Measurements from ENCODE around the gene LRRC27. TPM values are rescaled to one million over a fixed set of nuclear protein-coding genes. Genes with fewer than 3 reads are reported as not detected.
"Not testable (repeated sequence)": the region's sequence is repeated elsewhere in the genome, so short reads cannot be mapped to it uniquely, and the experiment has no call there.

The LRRC27 gene
- total RNA-seq, 2 experiments from 2014 or later = 3.6 to 4.1 TPM

DNA sequence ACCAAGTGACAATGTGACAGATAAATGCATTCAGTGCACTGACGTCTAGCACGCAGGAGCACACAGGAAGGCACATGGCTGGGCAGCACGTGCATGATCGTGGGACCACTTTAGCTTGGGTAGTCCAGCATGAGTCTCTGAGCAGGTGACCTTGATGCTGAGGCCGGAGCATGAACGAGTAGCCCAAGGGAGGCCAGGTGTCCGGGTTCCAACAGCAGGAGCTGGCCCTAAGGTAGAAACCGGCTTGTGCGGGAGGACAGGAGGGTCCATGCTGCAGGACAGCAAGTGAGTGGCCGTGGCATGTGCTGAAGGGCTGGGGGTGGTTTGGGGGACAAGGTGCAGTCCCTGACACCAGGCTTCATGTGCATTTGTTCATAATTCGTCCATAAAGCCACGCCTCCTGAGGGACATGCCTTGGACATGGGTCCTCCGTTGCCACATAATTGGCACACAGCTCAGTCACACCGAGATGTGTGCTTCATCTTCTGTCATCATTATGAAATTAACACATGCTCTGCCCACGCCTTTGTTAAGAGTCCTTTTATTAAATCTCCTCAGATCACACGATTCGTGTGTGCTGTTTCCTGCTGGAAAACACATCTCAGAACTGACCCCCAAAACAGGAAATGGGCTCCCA lies 21.2 kb upstream of the LRRC27 start:
- CTCF ChIA-PET = no interaction called here
- H3K27me3 Mint-ChIP-seq = peaks cover 2% of the 10 kb centered on the region
- intact Hi-C loops (cut with DNase I, micrococcal nuclease) = no loop called here
- H3K9me3 Mint-ChIP-seq (ENCODE audit: low read depth) = no peaks in the 10 kb centered on the region
- no peak for DNase-seq
- no peak for ATAC-seq
- H3K27ac Mint-ChIP-seq = no peak overlapping the region
- H3K36me3 Mint-ChIP-seq (ENCODE audit: low read depth) = no peaks in the 10 kb centered on the region
- H3K4me1 Mint-ChIP-seq = peaks cover 8% of the 10 kb centered on the region
- no peak overlapping the region for H3K4me3 Mint-ChIP-seq
- POLR2A ChIA-PET = no interaction called here

DNA sequence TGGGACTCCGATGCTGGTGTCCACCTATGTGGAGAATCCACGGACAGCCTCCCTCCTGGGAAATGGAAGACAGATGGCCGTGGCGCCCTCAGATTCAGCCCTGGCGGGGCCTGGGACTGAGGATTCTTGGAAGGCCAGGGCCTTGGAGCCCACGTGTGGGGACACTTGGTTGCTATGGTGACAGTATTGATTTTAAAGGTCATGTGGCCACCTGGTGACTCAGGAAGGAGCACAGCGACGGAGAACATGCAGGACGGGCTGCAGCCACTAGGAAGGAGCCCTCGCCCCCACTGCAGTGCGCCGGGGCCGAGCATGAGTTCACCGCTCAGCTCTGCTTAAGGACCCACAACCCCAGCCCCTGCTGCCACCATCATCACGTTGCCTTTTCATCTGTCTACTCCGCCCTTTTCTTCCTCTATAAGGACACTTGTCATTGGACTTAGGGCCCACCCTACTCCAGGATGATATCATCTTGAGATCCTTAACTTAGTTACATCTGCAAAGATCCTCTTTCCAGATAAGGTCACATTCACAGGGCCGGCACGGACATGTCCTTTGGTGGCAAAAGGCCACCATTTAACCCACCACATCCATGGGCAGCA lies 20.6 kb upstream of the LRRC27 start:
- H3K36me3 Mint-ChIP-seq (ENCODE audit: low read depth) = no peaks in the 10 kb centered on the region
- intact Hi-C loops (cut with DNase I, micrococcal nuclease) = no loop called here
- CTCF ChIA-PET = no interaction called here
- no peaks in the 10 kb centered on the region for H3K27me3 Mint-ChIP-seq
- DNase-seq = no peak
- H3K27ac Mint-ChIP-seq = no peak overlapping the region
- POLR2A ChIA-PET = no interaction called here
- H3K9me3 Mint-ChIP-seq (ENCODE audit: low read depth) = no peaks in the 10 kb centered on the region
- no peak overlapping the region for H3K4me3 Mint-ChIP-seq
- ATAC-seq = no peak
- H3K4me1 Mint-ChIP-seq = peaks cover 5% of the 10 kb centered on the region

DNA sequence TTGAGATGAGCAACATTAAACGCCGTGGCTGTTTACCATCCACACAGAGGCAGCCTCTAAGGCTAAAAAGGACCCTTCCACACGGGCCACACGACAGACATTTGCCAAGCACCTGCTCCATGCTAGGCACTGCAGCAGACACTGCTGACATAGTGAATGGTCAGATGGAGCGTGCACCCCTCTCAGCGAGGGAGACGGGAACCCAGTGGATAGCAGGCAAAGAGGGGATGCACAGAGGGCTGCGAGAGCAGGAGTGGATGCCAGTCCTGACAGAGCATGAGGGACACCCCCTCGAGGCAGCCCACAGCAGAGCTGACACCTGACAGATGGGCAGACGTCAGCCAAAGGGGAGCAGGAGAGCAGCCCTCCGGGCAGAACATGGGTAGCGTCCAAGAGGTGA lies 18.7 kb upstream of the LRRC27 start:
- DNase-seq (no peak), ATAC-seq (no peak)
- CTCF ChIA-PET = interaction anchor here (0.7 kb wide), 1 partner anchor 133 kb away, joined by 3 read pairs; no protein-coding TSS in a partner anchor
- POLR2A ChIA-PET = no interaction called here
- Mint-ChIP-seq H3K9me3 (ENCODE audit: low read depth) (no peaks in the 10 kb centered on the region), H3K4me3 (no peak overlapping the region), H3K27me3 (no peaks in the 10 kb centered on the region), H3K4me1 (peaks cover 2% of the 10 kb centered on the region), H3K36me3 (ENCODE audit: low read depth) (no peaks in the 10 kb centered on the region), H3K27ac (no peak overlapping the region)
- intact Hi-C loops (cut with DNase I, micrococcal nuclease) = no loop called here

DNA sequence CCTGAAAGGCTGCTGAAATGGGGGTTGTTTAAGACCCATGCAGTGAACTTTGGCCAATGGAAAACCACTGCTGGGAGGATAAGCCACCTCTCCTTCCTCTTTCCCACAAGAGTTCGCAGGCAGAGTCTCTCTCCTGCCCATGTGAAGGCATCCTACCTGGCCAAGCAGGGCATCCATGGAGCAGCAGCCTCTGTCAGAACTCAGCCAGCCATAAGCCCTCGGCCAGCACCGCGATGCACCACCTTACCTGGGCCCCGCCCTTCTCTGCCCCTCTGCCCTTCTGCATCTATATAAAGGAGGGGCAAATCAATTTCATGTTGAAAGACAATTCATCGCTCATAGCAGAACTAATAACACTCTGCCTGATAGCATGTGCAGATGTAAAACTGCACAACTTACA lies 18.1 kb upstream of the LRRC27 start:
- no peak overlapping the region for H3K4me3 Mint-ChIP-seq
- intact Hi-C loops (cut with DNase I, micrococcal nuclease) = no loop called here

DNA sequence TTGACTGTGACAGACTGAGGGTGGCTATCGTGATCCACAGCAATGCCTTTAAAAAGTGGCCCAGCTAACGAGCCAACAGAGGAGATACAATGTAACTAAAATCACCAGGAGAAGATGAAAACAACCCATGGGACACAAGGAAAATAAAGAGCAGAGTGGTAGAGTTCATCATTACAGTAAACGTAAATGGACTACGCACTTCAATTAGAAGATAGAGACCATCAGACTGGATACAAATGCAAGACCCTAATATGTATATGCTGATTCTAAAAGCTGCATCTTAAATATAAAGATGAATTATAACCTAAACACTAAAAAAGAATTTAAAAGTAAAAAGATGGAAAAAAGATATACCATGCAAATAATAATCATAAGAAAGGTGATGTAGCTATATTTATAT lies 17.7 kb upstream of the LRRC27 start:
- Mint-ChIP-seq H3K27me3 (no peaks in the 10 kb centered on the region), H3K4me1 (peaks cover 2% of the 10 kb centered on the region), H3K27ac (no peak overlapping the region), H3K9me3 (ENCODE audit: low read depth) (no peaks in the 10 kb centered on the region), H3K4me3 (no peak overlapping the region), H3K36me3 (ENCODE audit: low read depth) (no peaks in the 10 kb centered on the region)
- CTCF ChIA-PET = interaction anchor here (0.7 to 1.4 kb wide), 2 partner anchors 13 to 132 kb away, joined by 3 read pairs; no protein-coding TSS in a partner anchor
- POLR2A ChIA-PET = no interaction called here
- intact Hi-C loops (cut with DNase I, micrococcal nuclease) = no loop called here
- ATAC-seq (no peak), DNase-seq (no peak)

More for the DNA sequence above, 18.1 kb upstream of the LRRC27 start:
- Mint-ChIP-seq H3K9me3 (ENCODE audit: low read depth) (no peaks in the 10 kb centered on the region), H3K36me3 (ENCODE audit: low read depth) (no peaks in the 10 kb centered on the region), H3K27ac (no peak overlapping the region), H3K4me1 (peaks cover 2% of the 10 kb centered on the region), H3K27me3 (no peaks in the 10 kb centered on the region)
- CTCF ChIA-PET = interaction anchor here (0.7 to 1.4 kb wide), 2 partner anchors 13 to 133 kb away, joined by 3 read pairs; no protein-coding TSS in a partner anchor
- POLR2A ChIA-PET = no interaction called here
- DNase-seq (no peak), ATAC-seq (no peak)

DNA sequence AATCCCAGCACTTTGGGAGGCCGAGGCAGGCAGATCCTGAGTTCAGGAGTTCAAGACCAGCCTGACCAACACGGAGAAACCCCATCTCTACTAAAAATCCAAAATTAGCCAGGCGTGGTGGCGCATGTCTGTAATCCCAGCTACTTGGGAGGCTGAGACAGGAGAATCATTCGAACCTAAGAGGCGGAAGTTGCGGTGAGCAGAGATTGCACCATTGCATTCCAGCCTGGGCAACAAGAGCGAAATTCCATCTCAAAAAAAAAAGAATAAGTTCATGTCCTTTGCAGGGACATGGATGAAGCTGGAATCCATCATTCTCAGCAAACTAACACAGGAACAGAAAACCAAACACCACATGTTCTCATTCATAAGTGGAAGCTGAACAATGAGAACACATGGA lies 17.1 kb upstream of the LRRC27 start:
- H3K4me3 Mint-ChIP-seq; H3K9me3 Mint-ChIP-seq (ENCODE audit: low read depth); intact Hi-C loops (cut with DNase I, micrococcal nuclease); DNase-seq; H3K27ac Mint-ChIP-seq; ATAC-seq; H3K27me3 Mint-ChIP-seq; POLR2A ChIA-PET; H3K4me1 Mint-ChIP-seq; H3K36me3 Mint-ChIP-seq (ENCODE audit: low read depth): not testable (repeated sequence)
- CTCF ChIA-PET = interaction anchor here (1.4 kb wide), 1 partner anchor 12 kb away, joined by 3 read pairs; no protein-coding TSS in a partner anchor

DNA sequence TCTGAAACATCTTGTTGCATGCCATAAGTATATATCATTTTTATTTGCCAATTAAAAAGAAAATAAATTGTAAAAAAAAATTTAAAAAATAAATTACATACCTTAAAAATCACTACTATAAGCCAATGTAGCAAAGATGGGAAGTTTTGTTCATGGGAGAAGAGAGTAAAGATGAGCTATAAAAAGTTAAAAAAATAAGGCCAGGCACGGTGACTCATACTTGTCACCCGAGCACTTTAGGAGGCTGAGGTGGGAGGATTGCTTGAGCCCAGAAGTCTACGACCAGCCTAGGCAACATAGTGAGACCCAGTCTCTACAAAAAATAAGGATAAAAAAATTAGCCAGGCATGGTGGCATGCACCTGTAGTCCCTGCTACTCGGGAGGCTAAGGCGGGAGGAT lies 15.9 kb upstream of the LRRC27 start:
- Mint-ChIP-seq H3K9me3 (ENCODE audit: low read depth) (no peaks in the 10 kb centered on the region), H3K27ac (no peak overlapping the region), H3K4me1 (peaks cover 16% of the 10 kb centered on the region), H3K36me3 (ENCODE audit: low read depth) (no peaks in the 10 kb centered on the region), H3K4me3 (no peak overlapping the region), H3K27me3 (no peaks in the 10 kb centered on the region)
- no peak for ATAC-seq
- intact Hi-C loops (cut with DNase I, micrococcal nuclease) = no loop called here
- CTCF ChIA-PET = no interaction called here
- POLR2A ChIA-PET = no interaction called here
- no peak for DNase-seq

DNA sequence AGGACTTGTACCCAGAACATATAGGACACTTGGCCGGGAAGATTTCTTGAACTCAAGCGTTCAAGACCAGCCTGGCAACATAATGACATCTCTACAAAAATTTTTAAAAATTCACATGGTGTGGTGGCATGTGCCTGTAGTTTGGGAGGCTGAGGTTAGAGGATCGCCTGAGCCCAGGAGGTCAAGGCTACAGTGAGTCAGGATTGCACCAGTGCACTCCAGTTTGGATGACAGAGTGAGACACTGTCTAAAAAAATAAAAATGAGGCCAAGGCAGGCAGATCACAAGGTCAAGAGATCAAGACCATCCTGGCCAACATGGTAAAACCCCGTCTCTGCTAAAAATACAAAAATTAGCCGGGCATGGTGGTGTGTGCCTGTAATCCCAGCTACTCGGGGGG lies 14.5 kb upstream of the LRRC27 start:
- intact Hi-C loops (cut with DNase I, micrococcal nuclease) = not testable (repeated sequence)

DNA sequence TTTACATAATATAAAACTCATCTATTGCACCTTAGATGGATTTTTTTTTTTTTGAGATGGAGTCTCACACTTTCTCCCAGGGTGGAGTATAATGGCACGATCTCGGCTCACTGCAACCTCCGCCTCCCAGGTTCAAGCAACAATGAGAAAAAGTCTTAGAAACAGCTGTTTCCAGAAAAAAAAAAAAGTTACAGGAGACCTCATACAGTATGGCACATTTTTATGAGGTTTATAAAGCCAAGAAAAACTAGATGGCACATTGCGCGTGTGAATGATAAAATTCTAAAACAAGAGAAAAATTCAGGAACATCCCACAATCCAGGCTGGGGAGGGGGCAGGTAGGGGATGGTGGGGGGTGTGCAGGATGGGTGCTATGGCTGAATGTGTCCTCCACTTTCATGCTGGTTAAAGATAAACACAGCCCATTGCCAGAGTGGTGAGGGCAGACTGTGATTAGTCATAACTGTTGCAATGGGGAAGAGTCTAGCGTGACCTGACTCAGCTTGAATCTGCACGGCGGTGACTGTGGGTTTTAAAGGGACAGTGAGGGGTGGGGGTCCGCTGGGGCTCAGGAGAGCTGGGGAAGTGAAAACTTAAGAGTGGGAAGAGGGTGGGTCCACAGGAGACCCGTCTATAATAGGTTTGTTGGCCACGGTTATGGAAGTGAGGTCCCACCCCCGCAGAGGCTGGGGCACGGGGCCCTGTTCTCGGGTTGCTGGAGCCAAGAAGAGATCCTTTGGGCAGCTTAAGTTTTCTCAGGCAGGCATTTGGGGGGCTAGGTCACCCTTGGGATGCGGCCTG lies 11.9 kb upstream of the LRRC27 start:
- CTCF ChIA-PET = interaction anchor here (0.5 kb wide), 1 partner anchor 23 kb away, joined by 4 read pairs; no protein-coding TSS in a partner anchor
- Mint-ChIP-seq H3K27me3 (no peaks in the 10 kb centered on the region), H3K36me3 (ENCODE audit: low read depth) (peaks cover 5% of the 10 kb centered on the region), H3K4me3 (no peak overlapping the region), H3K9me3 (ENCODE audit: low read depth) (no peaks in the 10 kb centered on the region), H3K4me1 (peaks cover 20% of the 10 kb centered on the region), H3K27ac (peak overlapping the region; percentile 37)
- POLR2A ChIA-PET = no interaction called here
- ATAC-seq (peak; percentile 98), DNase-seq (peak; percentile 77)
- intact Hi-C loops (cut with DNase I, micrococcal nuclease) = loop anchor here (1.0 kb wide), 2 partner anchors 10 to 11 kb away; no protein-coding TSS in a partner anchor

More for the DNA sequence above, 14.5 kb upstream of the LRRC27 start:
- H3K27me3 Mint-ChIP-seq; H3K4me3 Mint-ChIP-seq; ATAC-seq; H3K36me3 Mint-ChIP-seq (ENCODE audit: low read depth); CTCF ChIA-PET; H3K9me3 Mint-ChIP-seq (ENCODE audit: low read depth); DNase-seq; POLR2A ChIA-PET; H3K27ac Mint-ChIP-seq: not testable (repeated sequence)
- peaks cover 14% of the 10 kb centered on the region for H3K4me1 Mint-ChIP-seq

DNA sequence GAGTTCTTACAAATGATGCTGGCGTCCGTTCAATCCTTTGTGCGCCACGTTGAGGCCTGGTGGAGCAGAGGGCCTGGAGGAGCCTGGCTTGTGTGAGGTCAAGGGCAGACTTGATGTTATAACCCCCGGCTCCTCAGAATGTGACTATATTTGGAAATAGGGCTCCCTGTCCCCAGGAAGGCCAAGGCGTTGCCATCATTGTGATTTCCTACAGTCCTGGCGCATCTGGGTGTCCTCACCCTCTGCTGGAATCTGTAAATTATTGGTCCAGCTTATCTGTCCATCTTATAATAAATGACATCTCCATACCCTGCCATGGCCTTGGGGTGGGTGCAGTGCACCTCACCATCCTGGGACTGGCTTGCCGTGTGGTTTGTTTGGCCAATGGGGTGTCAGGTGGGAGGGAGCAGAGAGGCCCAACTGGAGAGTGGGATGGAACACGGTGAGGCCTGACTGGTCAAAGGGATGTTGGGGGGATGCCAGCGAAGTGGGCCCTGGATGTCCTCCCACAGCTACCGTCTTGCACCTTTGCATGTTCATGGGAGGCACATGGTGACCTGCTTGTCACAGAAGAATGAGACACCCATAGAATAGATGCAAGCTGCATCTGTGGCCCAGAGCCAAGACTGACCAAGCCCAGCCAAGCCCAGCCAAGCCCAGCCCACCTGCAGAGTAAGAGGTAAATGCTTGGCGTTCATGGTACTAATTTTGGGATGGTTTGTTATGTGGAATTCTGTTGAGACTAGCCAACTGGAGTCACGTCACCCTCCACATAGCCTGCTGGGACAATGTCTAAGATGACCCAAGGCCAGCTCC lies 11.1 kb upstream of the LRRC27 start:
- Mint-ChIP-seq H3K9me3 (ENCODE audit: low read depth) (no peaks in the 10 kb centered on the region), H3K27me3 (no peaks in the 10 kb centered on the region), H3K27ac (no peak overlapping the region), H3K4me3 (no peak overlapping the region), H3K4me1 (peaks cover 21% of the 10 kb centered on the region), H3K36me3 (ENCODE audit: low read depth) (peaks cover 7% of the 10 kb centered on the region)
- no peak for DNase-seq
- ChIA-PET POLR2A (no interaction called here), CTCF (interaction anchor here (0.5 to 1.1 kb wide), 2 partner anchors 9 to 23 kb away, joined by 3 to 4 read pairs; no protein-coding TSS in a partner anchor)
- intact Hi-C loops (cut with DNase I, micrococcal nuclease) = loop anchor here (1.0 kb wide), 2 partner anchors 9 to 10 kb away; no protein-coding TSS in a partner anchor
- peak; percentile 6 for ATAC-seq

DNA sequence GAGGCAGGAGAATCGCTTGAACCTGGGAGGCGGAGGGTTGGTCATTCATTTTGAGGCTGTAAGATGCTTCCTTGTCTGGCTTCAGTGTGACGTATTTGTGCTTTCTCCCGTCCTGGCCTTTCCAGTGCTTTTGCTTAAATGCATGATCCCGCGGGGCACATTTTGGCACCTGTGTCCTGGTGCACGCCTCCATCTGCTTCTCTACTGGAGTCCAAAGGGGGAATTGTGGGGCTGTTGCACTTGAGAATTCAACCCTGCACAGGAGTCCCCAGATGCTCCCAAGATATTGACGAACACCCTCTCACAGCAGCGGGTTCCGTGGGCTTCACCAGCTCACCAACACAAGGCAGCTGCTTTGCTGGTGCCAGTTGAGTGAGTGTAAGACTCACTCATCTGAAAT lies 10.3 kb upstream of the LRRC27 start:
- ChIA-PET POLR2A (no interaction called here), CTCF (interaction anchor here (1.1 kb wide), 1 partner anchor 8 kb away, joined by 3 read pairs; no protein-coding TSS in a partner anchor)
- H3K27ac Mint-ChIP-seq = no peak overlapping the region
- H3K4me1 Mint-ChIP-seq = peaks cover 27% of the 10 kb centered on the region
- no peaks in the 10 kb centered on the region for H3K9me3 Mint-ChIP-seq (ENCODE audit: low read depth)
- H3K4me3 Mint-ChIP-seq = no peak overlapping the region
- DNase-seq (no peak), ATAC-seq (no peak)
- peaks cover 16% of the 10 kb centered on the region for H3K36me3 Mint-ChIP-seq (ENCODE audit: low read depth)
- intact Hi-C loops (cut with DNase I, micrococcal nuclease) = no loop called here
- no peaks in the 10 kb centered on the region for H3K27me3 Mint-ChIP-seq
